Astrocyte (in vitro differentiated cells and primary cell): ENCODE measurements around the gene PML.

Source experiments
- CTCF ChIP-seq: IDR thresholded peaks from 2 replicates; pipeline ENCODE4 v1.5.1; 2011; ENCODE audit warnings: low read depth, mild to moderate bottlenecking, inconsistent platforms, low read length, moderate library complexity; ENCODE audit not compliant: insufficient read depth
- EZH2 ChIP-seq: IDR thresholded peaks from 2 replicates; pipeline ENCODE4 v1.6.1; 2012; ENCODE audit warnings: mild to moderate bottlenecking, low read length, inconsistent platforms; ENCODE audit not compliant: insufficient read depth

GRCh38 chr15:73959801-73960200, 34.7 kb upstream of the PML start:
- no peak for TF ChIP-seq CTCF
- TF ChIP-seq EZH2: no peak
